Retinal pigment epithelial cell (primary cell): ENCODE data around the gene PKLR.
A peak's percentile ranks its signal among the peaks of the same experiment; 100 is the strongest.

Experiments
- DNase-seq: peaks from one replicate; pipeline ENCODE4 v3.0.0-alpha.2; 2010; ENCODE audit warnings: low read depth
- H3K4me3 ChIP-seq: 2 replicates; pipeline ENCODE4 v1.5.1; 2011; ENCODE audit warnings: mild to moderate bottlenecking, low read length, control low read depth, moderate library complexity
- TF ChIP-seq, protein P1 (sequence below): conservative IDR thresholded peaks from 2 replicates; pipeline ENCODE4 v1.5.1; 2011; ENCODE audit warnings: low read depth, low read length, control low read depth, inconsistent platforms

Gene PKLR

DNA sequence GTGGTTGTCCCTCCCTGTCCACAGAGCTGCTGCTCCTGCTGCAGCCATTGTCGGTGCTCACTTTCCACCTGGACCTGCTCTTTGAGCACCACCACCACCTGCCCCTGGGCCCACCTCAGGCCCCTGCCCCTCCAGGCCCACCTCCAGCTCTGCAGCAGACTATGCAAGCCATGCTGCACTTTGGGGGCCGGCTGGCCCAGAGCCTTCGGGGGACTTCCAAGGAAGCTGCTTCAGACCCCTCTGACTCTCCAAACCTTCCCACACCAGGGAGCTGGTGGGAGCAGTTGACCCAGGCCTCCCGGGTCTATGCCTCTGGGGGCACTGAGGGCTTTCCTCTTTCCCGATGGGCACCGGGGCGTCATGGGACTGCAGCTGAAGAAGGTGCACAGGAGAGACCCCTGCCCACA, 25.4 kb upstream of the PKLR start:
- TF ChIP-seq, protein P1, sequence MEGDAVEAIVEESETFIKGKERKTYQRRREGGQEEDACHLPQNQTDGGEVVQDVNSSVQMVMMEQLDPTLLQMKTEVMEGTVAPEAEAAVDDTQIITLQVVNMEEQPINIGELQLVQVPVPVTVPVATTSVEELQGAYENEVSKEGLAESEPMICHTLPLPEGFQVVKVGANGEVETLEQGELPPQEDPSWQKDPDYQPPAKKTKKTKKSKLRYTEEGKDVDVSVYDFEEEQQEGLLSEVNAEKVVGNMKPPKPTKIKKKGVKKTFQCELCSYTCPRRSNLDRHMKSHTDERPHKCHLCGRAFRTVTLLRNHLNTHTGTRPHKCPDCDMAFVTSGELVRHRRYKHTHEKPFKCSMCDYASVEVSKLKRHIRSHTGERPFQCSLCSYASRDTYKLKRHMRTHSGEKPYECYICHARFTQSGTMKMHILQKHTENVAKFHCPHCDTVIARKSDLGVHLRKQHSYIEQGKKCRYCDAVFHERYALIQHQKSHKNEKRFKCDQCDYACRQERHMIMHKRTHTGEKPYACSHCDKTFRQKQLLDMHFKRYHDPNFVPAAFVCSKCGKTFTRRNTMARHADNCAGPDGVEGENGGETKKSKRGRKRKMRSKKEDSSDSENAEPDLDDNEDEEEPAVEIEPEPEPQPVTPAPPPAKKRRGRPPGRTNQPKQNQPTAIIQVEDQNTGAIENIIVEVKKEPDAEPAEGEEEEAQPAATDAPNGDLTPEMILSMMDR: no peak
- no peak for DNase-seq
- no peak overlapping the region for H3K4me3 ChIP-seq

DNA sequence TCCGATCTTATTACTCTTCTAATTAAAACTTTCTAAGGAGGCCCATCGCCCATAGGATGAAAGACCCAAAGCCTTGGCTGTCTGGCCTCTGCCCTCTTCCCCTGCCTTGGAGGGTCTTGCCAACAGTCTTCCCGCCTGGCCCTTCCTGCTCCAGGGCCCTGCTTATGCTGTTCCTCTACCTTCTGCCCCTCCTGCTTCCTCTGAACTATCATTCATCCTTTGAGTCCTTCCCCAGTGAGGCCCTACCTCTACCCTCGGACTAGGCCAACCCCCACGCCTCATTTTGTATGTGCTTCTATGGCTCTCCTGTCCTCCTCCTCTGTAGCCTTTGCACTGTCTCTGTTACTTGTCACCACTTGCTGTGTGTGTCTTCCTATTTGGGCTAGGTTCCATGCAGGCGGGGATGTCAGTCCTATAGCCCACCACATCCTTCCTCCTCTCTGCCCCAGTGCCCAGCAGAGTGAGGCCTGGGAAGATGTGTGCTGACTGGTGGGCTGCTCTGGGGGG, 24.8 kb upstream of the PKLR start:
- TF ChIP-seq, protein P1: no peak
- no peak for DNase-seq
- no peak overlapping the region for H3K4me3 ChIP-seq

DNA sequence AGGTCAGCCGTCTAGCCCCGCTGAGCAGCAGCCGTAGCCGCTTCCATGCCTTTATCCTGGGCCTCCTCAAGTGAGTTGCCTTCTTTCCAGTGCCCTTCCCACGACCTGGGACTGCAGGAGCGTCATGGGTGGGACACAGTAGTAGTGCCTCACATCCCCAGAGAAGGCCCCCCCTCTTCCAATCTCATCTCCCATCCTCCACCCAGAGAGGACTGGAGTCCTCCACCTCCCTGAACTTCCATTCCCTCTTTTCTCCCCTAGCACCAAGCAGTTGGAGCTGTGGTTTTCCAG, 24.3 kb upstream of the PKLR start:
- DNase-seq: no peak
- peak overlapping the region; percentile 85 for H3K4me3 ChIP-seq
- TF ChIP-seq, protein P1: no peak

DNA sequence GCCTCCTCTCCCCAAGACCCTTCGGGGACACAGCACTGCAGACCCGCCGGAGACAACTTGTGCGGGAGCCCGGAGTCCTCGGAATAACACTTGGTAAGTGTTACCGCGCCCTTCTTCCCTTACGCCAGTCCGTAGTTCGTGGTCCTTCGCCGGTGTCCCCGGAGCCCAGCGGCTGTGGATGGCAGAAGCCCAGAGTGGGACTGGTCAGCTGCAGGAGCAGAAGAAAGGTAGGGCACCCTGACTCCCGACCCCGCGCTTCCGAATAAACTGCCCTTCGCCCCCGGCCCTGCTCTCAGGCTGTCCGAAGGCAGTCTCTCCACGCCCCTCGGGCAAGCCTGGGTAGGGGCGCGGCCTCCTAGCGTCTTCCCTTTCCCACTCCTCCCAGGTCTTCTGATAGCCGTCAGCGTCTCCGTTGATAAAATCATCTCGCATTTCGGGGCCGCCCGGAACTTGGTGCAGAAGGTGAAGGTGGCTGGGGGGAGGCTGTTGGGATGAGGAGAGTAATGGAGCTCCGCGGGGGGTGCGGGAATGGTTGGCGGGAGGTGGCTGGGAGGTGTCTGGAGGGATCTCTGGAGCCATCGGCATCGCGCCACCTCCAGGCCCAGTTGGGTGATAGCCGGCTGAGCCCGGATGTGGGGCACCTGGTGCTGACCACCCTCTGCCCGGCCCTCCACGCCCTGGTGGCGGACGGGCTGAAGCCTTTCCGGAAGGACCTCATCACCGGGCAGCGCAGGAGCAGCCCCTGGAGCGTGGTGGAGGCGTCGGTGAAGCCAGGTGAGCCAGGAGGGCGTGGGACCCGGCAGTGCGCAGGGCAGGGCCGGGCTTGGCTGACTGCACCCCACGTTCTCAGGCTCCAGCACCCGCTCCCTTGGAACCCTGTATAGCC, 23.7 kb upstream of the PKLR start:
- H3K4me3 ChIP-seq: peak overlapping the region; percentile 85
- TF ChIP-seq, protein P1: peak; percentile 56
- DNase-seq: no peak

DNA sequence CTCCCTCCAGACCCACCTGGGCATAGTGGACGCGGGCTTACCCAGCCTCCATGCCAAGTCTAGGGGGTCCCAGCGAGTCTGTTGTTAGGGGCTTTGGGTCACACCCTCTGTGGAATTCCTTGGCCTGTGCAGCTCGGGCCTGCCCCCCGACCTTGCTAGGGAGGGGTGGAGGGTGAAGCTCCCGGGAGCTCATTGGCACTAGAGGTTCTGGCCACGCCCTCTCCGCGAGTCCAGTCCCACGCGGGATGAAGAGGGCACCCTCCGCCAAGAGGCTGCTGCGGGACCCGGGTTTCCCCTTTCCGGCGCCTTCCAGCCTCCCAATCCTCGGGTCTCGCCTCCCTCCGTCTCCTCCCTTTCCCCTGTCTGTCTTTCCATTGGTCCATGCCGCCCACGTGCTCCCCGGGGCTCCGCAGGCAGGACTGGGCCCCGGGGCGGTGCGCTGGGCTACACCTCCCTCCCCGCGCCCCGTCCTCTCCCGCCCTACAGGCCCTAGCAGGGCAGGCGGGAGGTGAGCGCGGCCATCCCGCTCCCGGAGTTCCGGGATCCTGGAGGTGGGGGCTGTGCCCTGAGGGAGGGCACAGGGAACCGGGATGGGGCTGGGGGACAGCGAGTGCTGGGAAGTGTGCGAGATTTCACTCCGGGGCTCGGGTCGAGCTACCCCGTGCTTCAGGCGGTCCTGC, 22.9 kb upstream of the PKLR start:
- H3K4me3 ChIP-seq: peak overlapping the region; percentile 85
- DNase-seq: peak; percentile 81
- TF ChIP-seq, protein P1: no peak

DNA sequence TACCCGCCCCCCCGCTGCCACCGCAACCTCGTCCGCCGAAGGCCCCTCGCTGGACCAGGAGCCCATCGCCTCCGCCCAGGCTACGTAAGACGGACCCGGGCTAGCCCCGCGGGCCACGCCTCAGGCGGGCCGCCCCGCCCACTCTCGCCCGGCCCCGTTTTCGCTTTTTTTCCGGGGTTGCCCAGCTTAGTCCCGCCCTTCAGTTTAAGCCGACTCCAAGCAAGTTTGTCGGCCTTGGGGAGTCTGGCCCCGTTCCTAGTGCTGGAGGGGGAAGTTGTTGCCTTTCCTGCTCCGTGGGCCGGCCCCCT, 22.4 kb upstream of the PKLR start:
- DNase-seq: peak; percentile 66
- peak overlapping the region; percentile 85 for H3K4me3 ChIP-seq
- TF ChIP-seq, protein P1: no peak
